Hepatocyte (in vitro differentiated cells): ENCODE data around the gene ALK. TPM values are rescaled to one million over a fixed set of nuclear protein-coding genes. Genes with fewer than 3 reads are reported as not detected.

Experiments used
- DNase-seq: peaks from one replicate; pipeline ENCODE4 v3.0.0-alpha.2; 2016; ENCODE audit warnings: low spot score
- H2AFZ ChIP-seq: fragments of 200-600 bp; sonication (generic); 2 replicates; pipeline ENCODE4 v1.6.0; 2016; ENCODE audit warnings: antibody characterized with exemption, mild to moderate bottlenecking
- H3K27ac ChIP-seq: fragments of 200-600 bp; sonication (generic); 2 replicates; pipeline ENCODE4 v1.5.1; 2016; ENCODE audit warnings: mild to moderate bottlenecking
- H3K27me3 ChIP-seq: fragments of 200-600 bp; sonication (generic); 2 replicates; pipeline ENCODE4 v1.6.1; 2016
- H3K36me3 ChIP-seq: fragments of 200-600 bp; sonication (generic); replicated peaks from 2 replicates; pipeline ENCODE4 v1.5.1; 2016; ENCODE audit warnings: low read depth; ENCODE audit not compliant: insufficient read depth
- H3K4me1 ChIP-seq: fragments of 200-600 bp; sonication (generic); 2 replicates; pipeline ENCODE4 v1.5.1; 2016; ENCODE audit warnings: mild to moderate bottlenecking, moderate library complexity; ENCODE audit not compliant: insufficient read depth
- H3K4me2 ChIP-seq: fragments of 200-600 bp; sonication (generic); 2 replicates; pipeline ENCODE4 v1.6.0; 2016
- H3K4me3 ChIP-seq: fragments of 200-600 bp; sonication (generic); 2 replicates; pipeline ENCODE4 v1.5.1; 2016; ENCODE audit warnings: mild to moderate bottlenecking
- H3K79me2 ChIP-seq: fragments of 200-600 bp; sonication (generic); 2 replicates; pipeline ENCODE4 v1.6.0; 2017; ENCODE audit warnings: mild to moderate bottlenecking
- H3K9me2 ChIP-seq: fragments of 200-600 bp; sonication (generic); replicated peaks from 2 replicates; pipeline ENCODE4 v1.6.0; 2017; ENCODE audit warnings: mild to moderate bottlenecking; ENCODE audit not compliant: insufficient read depth
- H3K9me3 ChIP-seq: fragments of 200-600 bp; sonication (generic); 2 replicates; pipeline ENCODE4 v1.5.1; 2016; ENCODE audit warnings: low read depth, mild to moderate bottlenecking
- H4K20me1 ChIP-seq: fragments of 200-600 bp; sonication (generic); 2 replicates; pipeline ENCODE4 v1.6.0; 2016; ENCODE audit warnings: mild to moderate bottlenecking; ENCODE audit not compliant: insufficient read depth, poor library complexity, severe bottlenecking
- EZH2 ChIP-seq: fragments of 200-600 bp; sonication (generic); IDR thresholded peaks from 2 replicates; pipeline ENCODE4 v1.6.1; 2016; ENCODE audit warnings: antibody characterized with exemption, mild to moderate bottlenecking, borderline replicate concordance
- EZH2phosphoT487 ChIP-seq: fragments of 200-600 bp; sonication (generic); IDR thresholded peaks from one replicate; pipeline ENCODE4 v1.6.1; 2018; ENCODE audit warnings: antibody characterized with exemption, mild to moderate bottlenecking, low read depth, moderate library complexity; ENCODE audit not compliant: unreplicated experiment, severe bottlenecking
- WGBS: methylation state at CpG from one replicate; pipeline ENCODE4 v1.1.6; 2016; ENCODE audit warnings: low lambda C conversion rate; ENCODE audit errors: missing lambda C conversion rate; 5-methylcytosine and 5-hydroxymethylcytosine counted together
- polyA plus RNA-seq: library from polyadenylated mRNA; unstranded; fragments of >200 nt; fragmentation: Nextera tagmentation; extraction: Ambion mirVana; gene quantifications from 2 replicates; pipeline ENCODE4 v1.2.1, GENCODE V29; 2016
- total RNA-seq: library from RNA; depleted of rRNA; stranded (reverse); fragments of >200 nt; gene quantifications from 2 replicates; pipeline ENCODE4 v1.2.3, GENCODE V29; 2014
- TF ChIP-seq, protein P1 (sequence below): fragments of 200-600 bp; sonication (generic); IDR thresholded peaks from 2 replicates; pipeline ENCODE4 v1.5.1; 2016; ENCODE audit warnings: antibody characterized with exemption, mild to moderate bottlenecking; ENCODE audit not compliant: poor library complexity

Gene ALK
- total RNA-seq (0.20 and 0.27 TPM in 2 replicates), polyA plus RNA-seq (0.06 and 0.16 TPM in 2 replicates)

GRCh38 chr2:29921560-29921915 is at the start of gene ALK:
TSS of gene ALK (minus strand) at chr2:29921586. CDS start at chr2:29920659, 927 bp downstream.
- Histone ChIP-seq H3K27ac (no peak within 1 kb of the TSS), H3K27me3 (peaks cover 57% of the 10 kb centered on the region), H3K4me2 (peak within 1 kb of the TSS; percentile 96), H2AFZ (no peak within 1 kb of the TSS), H3K79me2 (no peaks in the 10 kb centered on the region), H3K9me2 (no peaks in the 10 kb centered on the region), H3K9me3 (no peaks in the 10 kb centered on the region), H3K4me3 (peak within 1 kb of the TSS; percentile 40), H3K4me1 (peaks cover 19% of the 10 kb centered on the region), H3K36me3 (no peaks in the 10 kb centered on the region), H4K20me1 (no peaks in the 10 kb centered on the region)
- TF ChIP-seq EZH2phosphoT487: no peak
- TF ChIP-seq, protein P1, sequence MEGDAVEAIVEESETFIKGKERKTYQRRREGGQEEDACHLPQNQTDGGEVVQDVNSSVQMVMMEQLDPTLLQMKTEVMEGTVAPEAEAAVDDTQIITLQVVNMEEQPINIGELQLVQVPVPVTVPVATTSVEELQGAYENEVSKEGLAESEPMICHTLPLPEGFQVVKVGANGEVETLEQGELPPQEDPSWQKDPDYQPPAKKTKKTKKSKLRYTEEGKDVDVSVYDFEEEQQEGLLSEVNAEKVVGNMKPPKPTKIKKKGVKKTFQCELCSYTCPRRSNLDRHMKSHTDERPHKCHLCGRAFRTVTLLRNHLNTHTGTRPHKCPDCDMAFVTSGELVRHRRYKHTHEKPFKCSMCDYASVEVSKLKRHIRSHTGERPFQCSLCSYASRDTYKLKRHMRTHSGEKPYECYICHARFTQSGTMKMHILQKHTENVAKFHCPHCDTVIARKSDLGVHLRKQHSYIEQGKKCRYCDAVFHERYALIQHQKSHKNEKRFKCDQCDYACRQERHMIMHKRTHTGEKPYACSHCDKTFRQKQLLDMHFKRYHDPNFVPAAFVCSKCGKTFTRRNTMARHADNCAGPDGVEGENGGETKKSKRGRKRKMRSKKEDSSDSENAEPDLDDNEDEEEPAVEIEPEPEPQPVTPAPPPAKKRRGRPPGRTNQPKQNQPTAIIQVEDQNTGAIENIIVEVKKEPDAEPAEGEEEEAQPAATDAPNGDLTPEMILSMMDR: no peak
- 7% methylated on average over 3 of the region's 27 CpGs for WGBS
- DNase-seq: peak; percentile 96

GRCh38 chr2:29966266-29966665 is 44.9 kb upstream of the ALK start:
- H3K27ac ChIP-seq: no peak overlapping the region
- TF ChIP-seq, protein P1: no peak
- no peak for TF ChIP-seq EZH2phosphoT487
- TF ChIP-seq EZH2: no peak
- no peak overlapping the region for H3K4me3 ChIP-seq
- H2AFZ ChIP-seq: no peak overlapping the region
- no peaks in the 10 kb centered on the region for H3K79me2 ChIP-seq
- no peaks in the 10 kb centered on the region for H4K20me1 ChIP-seq
- H3K4me2 ChIP-seq: no peak overlapping the region
- no peaks in the 10 kb centered on the region for H3K9me3 ChIP-seq
- H3K36me3 ChIP-seq: no peaks in the 10 kb centered on the region
- peaks cover 8% of the 10 kb centered on the region for H3K4me1 ChIP-seq
- DNase-seq: no peak
- WGBS: 84% methylated on average over 2 of the region's 2 CpGs
- H3K9me2 ChIP-seq: no peaks in the 10 kb centered on the region
- no peaks in the 10 kb centered on the region for H3K27me3 ChIP-seq

GRCh38 chr2:29963972-29964570 is 42.7 kb upstream of the ALK start:
- H3K79me2 ChIP-seq: no peaks in the 10 kb centered on the region
- H3K4me3 ChIP-seq: no peak overlapping the region
- no peaks in the 10 kb centered on the region for H3K9me3 ChIP-seq
- 75% methylated on average over 3 of the region's 3 CpGs for WGBS
- no peaks in the 10 kb centered on the region for H3K36me3 ChIP-seq
- no peaks in the 10 kb centered on the region for H3K9me2 ChIP-seq
- DNase-seq: no peak
- no peak overlapping the region for H3K4me2 ChIP-seq
- H3K27me3 ChIP-seq: no peaks in the 10 kb centered on the region
- H3K4me1 ChIP-seq: peaks cover 8% of the 10 kb centered on the region
- H3K27ac ChIP-seq: no peak overlapping the region
- TF ChIP-seq EZH2 (no peak), EZH2phosphoT487 (no peak)
- TF ChIP-seq, protein P1: no peak
- H4K20me1 ChIP-seq: no peaks in the 10 kb centered on the region
- no peak overlapping the region for H2AFZ ChIP-seq
